GM23338 (cell line): ENCODE measurements around the gene POLE. TPM values are rescaled to one million over a fixed set of nuclear protein-coding genes. Genes with fewer than 3 reads are reported as not detected.

Experiments used
- ATAC-seq: fragments of 200-7000 bp; cut with Tn5 transposase; 3 replicates; pipeline ENCODE4 v1.9.1; 2020
- DNase-seq: peaks from one replicate; pipeline ENCODE4 v3.0.0-alpha.2; 2015; ENCODE audit warnings: low spot score
- H2AFZ ChIP-seq: fragments of 200-600 bp; sonication (generic); 2 replicates; pipeline ENCODE4 v1.8.0; 2016; ENCODE audit warnings: antibody characterized with exemption, mild to moderate bottlenecking, moderate library complexity
- H3F3A ChIP-seq: fragments of 200-600 bp; sonication (generic); replicated peaks from 2 replicates; pipeline ENCODE4 v1.8.0; 2017; ENCODE audit warnings: antibody characterized with exemption, mixed run types, low read depth
- H3K27ac ChIP-seq: fragments of 200-600 bp; sonication (generic); 2 replicates; pipeline ENCODE4 v1.6.1; 2016; ENCODE audit warnings: low read depth
- H3K27me3 ChIP-seq: fragments of 200-600 bp; sonication (generic); 2 replicates; pipeline ENCODE4 v1.8.0; 2016; ENCODE audit warnings: mild to moderate bottlenecking, mixed run types, moderate library complexity; ENCODE audit not compliant: insufficient read depth
- H3K36me3 ChIP-seq: fragments of 200-600 bp; sonication (generic); 2 replicates; pipeline ENCODE4 v1.8.0; 2016; ENCODE audit warnings: mild to moderate bottlenecking; ENCODE audit not compliant: insufficient read depth
- H3K4me1 ChIP-seq: fragments of 200-600 bp; sonication (generic); 2 replicates; pipeline ENCODE4 v1.8.0; 2016; ENCODE audit warnings: mild to moderate bottlenecking, moderate library complexity; ENCODE audit not compliant: insufficient read depth
- H3K4me2 ChIP-seq: fragments of 200-600 bp; sonication (generic); 2 replicates; pipeline ENCODE4 v1.7.1; 2017; ENCODE audit warnings: mixed run types
- H3K4me3 ChIP-seq: fragments of 200-600 bp; sonication (generic); 2 replicates; pipeline ENCODE4 v1.6.1; 2016; ENCODE audit warnings: mixed run types
- H3K79me2 ChIP-seq: fragments of 200-600 bp; sonication (generic); replicated peaks from 2 replicates; pipeline ENCODE4 v1.8.0; 2017; ENCODE audit warnings: mild to moderate bottlenecking; ENCODE audit not compliant: insufficient read depth
- H3K9me2 ChIP-seq: fragments of 200-600 bp; sonication (generic); 2 replicates; pipeline ENCODE4 v1.8.0; 2017; ENCODE audit not compliant: insufficient read depth
- H4K20me1 ChIP-seq: fragments of 200-600 bp; sonication (generic); replicated peaks from 2 replicates; pipeline ENCODE4 v1.8.0; 2017; ENCODE audit warnings: mild to moderate bottlenecking; ENCODE audit not compliant: insufficient read depth
- H3K27ac Mint-ChIP-seq: 2 replicates; pipeline ENCODE4 v1.8.0; 2020; ENCODE audit warnings: inconsistent platforms, mild to moderate bottlenecking, moderate library complexity, mixed read lengths
- H3K27me3 Mint-ChIP-seq: 3 replicates; pipeline ENCODE4 v1.8.0; 2022; ENCODE audit warnings: low read depth, mild to moderate bottlenecking, moderate library complexity, mixed read lengths, inconsistent platforms; ENCODE audit not compliant: insufficient read depth, poor library complexity
- H3K36me3 Mint-ChIP-seq: 3 replicates; pipeline ENCODE4 v1.8.0; 2021; ENCODE audit warnings: low read depth, mild to moderate bottlenecking, inconsistent platforms, moderate library complexity, mixed read lengths
- H3K4me1 Mint-ChIP-seq: 3 replicates; pipeline ENCODE4 v1.8.0; 2020; ENCODE audit warnings: mild to moderate bottlenecking, inconsistent platforms, mixed read lengths
- H3K4me3 Mint-ChIP-seq: 3 replicates; pipeline ENCODE4 v1.8.0; 2021; ENCODE audit warnings: moderate library complexity, mild to moderate bottlenecking, inconsistent platforms, mixed read lengths
- H3K9me3 Mint-ChIP-seq: 3 replicates; pipeline ENCODE4 v1.8.0; 2020; ENCODE audit warnings: moderate library complexity, mild to moderate bottlenecking, inconsistent platforms, mixed read lengths
- CREB1 ChIP-seq: fragments of 250-450 bp; sonication (Bioruptor Pico); IDR thresholded peaks from 2 replicates; pipeline ENCODE4 v1.5.0; 2020; ENCODE audit warnings: low read depth, mild to moderate bottlenecking, moderate library complexity
- CTCF ChIP-seq, 2 experiments: fragments of 200-600 bp in 1 of 2; sonication (generic) in 1 of 2; conservative IDR thresholded peaks; 2 replicates each; pipeline versions ENCODE4 v1.5.1 to v1.6.1; 2016 to 2017; ENCODE audit warnings: antibody characterized with exemption in 2 of 2, low read depth in 2 of 2, mild to moderate bottlenecking in 2 of 2, moderate library complexity in 1 of 2
- ETS1 ChIP-seq: IDR thresholded peaks from 2 replicates; pipeline ENCODE4 v1.6.1; 2016; ENCODE audit warnings: antibody characterized with exemption
- EZH2 ChIP-seq: fragments of 200-600 bp; sonication (generic); IDR thresholded peaks from one replicate; pipeline ENCODE4 v1.8.0; 2017; ENCODE audit warnings: antibody characterized with exemption, mild to moderate bottlenecking, low read depth; ENCODE audit not compliant: unreplicated experiment
- EZH2phosphoT487 ChIP-seq: fragments of 200-600 bp; sonication (generic); IDR thresholded peaks from one replicate; pipeline ENCODE4 v1.8.1; 2018; ENCODE audit warnings: antibody characterized with exemption; ENCODE audit not compliant: unreplicated experiment
- JUNB ChIP-seq: IDR thresholded peaks from one replicate; pipeline ENCODE4 v1.6.1; 2016; ENCODE audit warnings: antibody characterized with exemption; ENCODE audit not compliant: unreplicated experiment
- NANOG ChIP-seq: IDR thresholded peaks from 2 replicates; pipeline ENCODE4 v1.6.1; 2016; ENCODE audit warnings: antibody characterized with exemption, borderline replicate concordance
- POLR2AphosphoS5 ChIP-seq: IDR thresholded peaks from 2 replicates; pipeline ENCODE4 v1.6.1; 2016; ENCODE audit warnings: antibody characterized with exemption, low read depth
- REST ChIP-seq: IDR thresholded peaks from one replicate; pipeline ENCODE4 v1.6.1; 2018; ENCODE audit warnings: antibody characterized with exemption; ENCODE audit not compliant: unreplicated experiment
- STAT1 ChIP-seq: IDR thresholded peaks from one replicate; pipeline ENCODE4 v1.6.1; 2016; ENCODE audit warnings: antibody characterized with exemption; ENCODE audit not compliant: unreplicated experiment
- ZNF114 ChIP-seq: fragments of 250-450 bp; sonication (Bioruptor Pico); IDR thresholded peaks from 2 replicates; pipeline ENCODE4 v1.5.0; 2020; ENCODE audit warnings: mild to moderate bottlenecking, moderate library complexity
- ZNF331 ChIP-seq: fragments of 250-450 bp; sonication (Bioruptor Pico); IDR thresholded peaks from 2 replicates; pipeline ENCODE4 v1.5.0; 2020; ENCODE audit warnings: low read depth, mild to moderate bottlenecking, moderate library complexity
- ZNF462 ChIP-seq: fragments of 250-450 bp; sonication (Bioruptor Pico); IDR thresholded peaks from 2 replicates; pipeline ENCODE4 v1.5.0; 2020; ENCODE audit warnings: mild to moderate bottlenecking, moderate library complexity
- polyA plus RNA-seq: library from polyadenylated mRNA; unstranded; fragments of >200 nt; fragmentation: Nextera tagmentation; extraction: Ambion mirVana; gene quantifications from 2 replicates; pipeline ENCODE4 v1.2.1, GENCODE V29; 2016
- total RNA-seq: library from RNA; depleted of rRNA; stranded (reverse); fragments of >200 nt; shearing (Covaris generic); gene quantifications from 2 replicates; pipeline ENCODE4 v1.2.3, GENCODE V29; 2014

The POLE gene
- total and polyA plus RNA-seq, 2 experiments from 2014 or later, result 33.6 to 125 TPM

- no peak for ATAC-seq
- Histone ChIP-seq H3K4me2 (no peak overlapping the region), H3K4me1 (no peaks in the 10 kb centered on the region), H4K20me1 (peaks cover 6% of the 10 kb centered on the region), H2AFZ (no peak overlapping the region), H3K27ac (no peak overlapping the region), H3K36me3 (peaks cover 55% of the 10 kb centered on the region), H3K4me3 (no peak overlapping the region), H3K27me3 (no peaks in the 10 kb centered on the region), H3K79me2 (no peaks in the 10 kb centered on the region), H3K9me2 (no peaks in the 10 kb centered on the region), H3F3A (0 out of 2 replicates have a peak, but pooled peaks cover 12% of the 10 kb centered on the region)
- no peak overlapping the region for H3K4me3 Mint-ChIP-seq
- H3K36me3 Mint-ChIP-seq, result peaks cover 99% of the 10 kb centered on the region
- H3K9me3 Mint-ChIP-seq, result no peaks in the 10 kb centered on the region
- no peak for DNase-seq
- peaks cover 2% of the 10 kb centered on the region for H3K27me3 Mint-ChIP-seq
- TF ChIP-seq POLR2AphosphoS5 (no peak), ZNF462 (CRISPR knock-in tag) (no peak), EZH2 (no peak), EZH2phosphoT487 (no peak), NANOG (no peak), STAT1 (no peak), REST (no peak), ETS1 (no peak), CREB1 (CRISPR knock-in tag) (no peak), JUNB (no peak), CTCF (conservative IDR thresholded peaks at IDR 0.05; ENCODE audit: low read depth in 2 of 2) (no peak), ZNF114 (CRISPR knock-in tag) (no peak), ZNF331 (CRISPR knock-in tag) (no peak)
- H3K27ac Mint-ChIP-seq, result no peak overlapping the region
- no peaks in the 10 kb centered on the region for H3K4me1 Mint-ChIP-seq
Measured at GRCh38 chr12:132661972-132662371, 25.2 kb downstream of the POLE start.
